Trophoblast cell (in vitro differentiated cells and primary cell): ENCODE data around the gene NAA15.
"Not testable (repeated sequence)": the region's sequence is repeated elsewhere in the genome, so short reads cannot be mapped to it uniquely, and the experiment has no call there.

ENCODE experiments used
- DNase-seq, 2 donors: peaks; one replicate each; pipeline ENCODE4 v3.0.0-alpha.2; 2016
- H2AFZ ChIP-seq: 2 replicates; pipeline ENCODE4 v1.6.1; 2013; ENCODE audit warnings: low read length, moderate library complexity, mild to moderate bottlenecking; ENCODE audit not compliant: insufficient read depth, poor library complexity
- H2AK5ac ChIP-seq: 2 replicates; pipeline ENCODE4 v1.6.1; 2013; ENCODE audit warnings: mild to moderate bottlenecking, low read length
- H2BK120ac ChIP-seq: 2 replicates; pipeline ENCODE4 v1.6.1; 2013; ENCODE audit warnings: low read length, mild to moderate bottlenecking, moderate library complexity; ENCODE audit not compliant: insufficient read depth, poor library complexity
- H2BK12ac ChIP-seq: 2 replicates; pipeline ENCODE4 v1.6.1; 2013; ENCODE audit warnings: mild to moderate bottlenecking, low read length, moderate library complexity
- H2BK5ac ChIP-seq: 2 replicates; pipeline ENCODE4 v1.6.1; 2013; ENCODE audit warnings: low read length, low read depth, moderate library complexity, mild to moderate bottlenecking; ENCODE audit not compliant: poor library complexity
- H3K14ac ChIP-seq: 2 replicates; pipeline ENCODE4 v1.6.1; 2013; ENCODE audit warnings: mild to moderate bottlenecking, low read length
- H3K18ac ChIP-seq: 2 replicates; pipeline ENCODE4 v1.6.1; 2013; ENCODE audit warnings: mild to moderate bottlenecking, low read length
- H3K23ac ChIP-seq: 2 replicates; pipeline ENCODE4 v1.6.1; 2013; ENCODE audit warnings: low read length
- H3K27ac ChIP-seq: 2 replicates; pipeline ENCODE4 v1.5.1; 2013; ENCODE audit warnings: low read depth, mild to moderate bottlenecking, inconsistent platforms, low read length, moderate library complexity
- H3K27me3 ChIP-seq: 2 replicates; pipeline ENCODE4 v1.6.1; 2013; ENCODE audit warnings: inconsistent platforms, mild to moderate bottlenecking, low read length, moderate library complexity; ENCODE audit not compliant: insufficient read depth
- H3K36me3 ChIP-seq, 2 experiments: 1 replicate in 1 of 2; 2 replicates in 1 of 2; pipeline ENCODE4 v1.6.1; 2013; ENCODE audit warnings: low read length in 2 of 2, mild to moderate bottlenecking in 2 of 2, moderate library complexity in 1 of 2; ENCODE audit not compliant: insufficient read depth in 2 of 2, control insufficient read depth in 1 of 2
- H3K4ac ChIP-seq: 2 replicates; pipeline ENCODE4 v1.6.1; 2013; ENCODE audit warnings: low read depth, mild to moderate bottlenecking, low read length, moderate library complexity
- H3K4me1 ChIP-seq, 2 experiments: 1 replicate in 1 of 2; 2 replicates in 1 of 2; pipeline ENCODE4 v1.6.1; 2013; ENCODE audit warnings: low read length in 2 of 2, mild to moderate bottlenecking in 2 of 2, moderate library complexity in 1 of 2; ENCODE audit not compliant: insufficient read depth in 2 of 2, control insufficient read depth in 1 of 2
- H3K4me2 ChIP-seq: 2 replicates; pipeline ENCODE4 v1.6.1; 2013; ENCODE audit warnings: inconsistent platforms, mild to moderate bottlenecking, low read length, moderate library complexity
- H3K4me3 ChIP-seq: 2 replicates; pipeline ENCODE4 v1.5.1; 2013; ENCODE audit warnings: mild to moderate bottlenecking, low read depth, low read length, inconsistent platforms
- H3K79me1 ChIP-seq: one replicate; pipeline ENCODE4 v1.6.1; 2013; ENCODE audit warnings: low read length
- H3K79me2 ChIP-seq: 2 replicates; pipeline ENCODE4 v1.6.1; 2013; ENCODE audit warnings: low read length, mild to moderate bottlenecking; ENCODE audit not compliant: control insufficient read depth, insufficient read depth, poor library complexity
- H3K9ac ChIP-seq: 2 replicates; pipeline ENCODE4 v1.6.1; 2013; ENCODE audit warnings: mild to moderate bottlenecking, low read length
- H3K9me3 ChIP-seq: 2 replicates; pipeline ENCODE4 v1.6.1; 2013; ENCODE audit warnings: low read depth, mild to moderate bottlenecking, control low read depth, inconsistent platforms, low read length; ENCODE audit not compliant: insufficient read depth
- H4K12ac ChIP-seq: 2 replicates; pipeline ENCODE4 v1.6.1; 2013; ENCODE audit warnings: low read depth, mild to moderate bottlenecking, low read length, moderate library complexity
- H4K8ac ChIP-seq: 2 replicates; pipeline ENCODE4 v1.6.1; 2013; ENCODE audit warnings: low read depth, mild to moderate bottlenecking, low read length, moderate library complexity
- H4K91ac ChIP-seq: one replicate; pipeline ENCODE4 v1.6.1; 2013; ENCODE audit warnings: low read depth, mild to moderate bottlenecking, low read length, moderate library complexity
- WGBS: extraction: QIAGEN DNeasy Blood & Tissue Kit; methylation state at CpG from one replicate; pipeline ENCODE4 v1.1.7; 2013; ENCODE audit warnings: missing lambda C conversion rate; ENCODE audit not compliant: insufficient read length, insufficient coverage; ENCODE audit errors: extremely low coverage; 5-methylcytosine and 5-hydroxymethylcytosine counted together

NAA15 gene

GRCh38 chr4:139403462-139403861, 102.2 kb downstream of the NAA15 start:
- Histone ChIP-seq H2AK5ac (no peak overlapping the region), H4K91ac (no peak overlapping the region), H2BK5ac (no peak overlapping the region), H2AFZ (no peak overlapping the region), H3K27me3 (no peaks in the 10 kb centered on the region), H3K79me2 (no peaks in the 10 kb centered on the region), H3K4ac (no peak overlapping the region), H3K14ac (no peak overlapping the region), H2BK12ac (no peak overlapping the region), H2BK120ac (no peak overlapping the region), H3K27ac (no peak overlapping the region), H3K9me3 (no peaks in the 10 kb centered on the region), H4K12ac (no peak overlapping the region), H3K36me3 (peaks cover 0 to 5% of the 10 kb centered on the region in 2 experiments), H3K79me1 (no peaks in the 10 kb centered on the region), H3K4me1 (no peaks in the 10 kb centered on the region), H3K18ac (no peak overlapping the region), H3K23ac (no peak overlapping the region), H3K4me2 (no peak overlapping the region), H3K9ac (no peak overlapping the region), H4K8ac (no peak overlapping the region), H3K4me3 (no peak overlapping the region)
- DNase-seq: peak in 1 of 2 donors; percentile 18
- no CpG with 5 or more reads among the region's 3 CpGs for WGBS

- no peak overlapping the region for H3K4ac ChIP-seq
- H3K23ac ChIP-seq: no peak overlapping the region
- peaks cover 0 to 2% of the 10 kb centered on the region in 2 experiments for H3K36me3 ChIP-seq
- DNase-seq: no peak
- no peaks in the 10 kb centered on the region for H3K9me3 ChIP-seq
- H4K12ac ChIP-seq: no peak overlapping the region
- H2BK120ac ChIP-seq: no peak overlapping the region
- no peak overlapping the region for H4K91ac ChIP-seq
- H3K27ac ChIP-seq: no peak overlapping the region
- no peaks in the 10 kb centered on the region for H3K79me1 ChIP-seq
- H3K79me2 ChIP-seq: no peaks in the 10 kb centered on the region
- H3K4me1 ChIP-seq: no peaks in the 10 kb centered on the region
- H3K27me3 ChIP-seq: no peaks in the 10 kb centered on the region
- no peak overlapping the region for H3K4me2 ChIP-seq
- no peak overlapping the region for H2BK5ac ChIP-seq
- no peak overlapping the region for H3K18ac ChIP-seq
- no peak overlapping the region for H3K14ac ChIP-seq
- no peak overlapping the region for H2AFZ ChIP-seq
- H3K9ac ChIP-seq: no peak overlapping the region
- no peak overlapping the region for H2AK5ac ChIP-seq
- H4K8ac ChIP-seq: no peak overlapping the region
- H3K4me3 ChIP-seq: no peak overlapping the region
- no peak overlapping the region for H2BK12ac ChIP-seq
Observed at GRCh38 chr4:139410312-139410711, 109.0 kb downstream of the NAA15 start.

- not testable (repeated sequence) for H3K14ac ChIP-seq, H2BK5ac ChIP-seq, H3K36me3 ChIP-seq, H3K79me1 ChIP-seq, H4K91ac ChIP-seq, H3K4me2 ChIP-seq, H2AK5ac ChIP-seq, H4K8ac ChIP-seq, H3K4me1 ChIP-seq, H3K9ac ChIP-seq, H2AFZ ChIP-seq, H3K4me3 ChIP-seq, H3K4ac ChIP-seq, H3K23ac ChIP-seq, H4K12ac ChIP-seq, H3K18ac ChIP-seq, H3K9me3 ChIP-seq, H2BK12ac ChIP-seq, H3K79me2 ChIP-seq, H3K27me3 ChIP-seq
- Histone ChIP-seq H2BK120ac (peak overlapping the region; percentile 6), H3K27ac (peak overlapping the region; percentile 65)
- DNase-seq: peak; percentile 74 to 89
- no CpG with 5 or more reads among the region's 8 CpGs for WGBS
Observed at GRCh38 chr4:139414671-139415210, 113.4 kb downstream of the NAA15 start.

GRCh38 chr4:139416073-139416673, 114.9 kb downstream of the NAA15 start:
- no peaks in the 10 kb centered on the region for H3K4me1 ChIP-seq
- H3K4me3 ChIP-seq: no peak overlapping the region
- DNase-seq: peak in 1 of 2 donors; percentile 66
- no peak overlapping the region for H4K91ac ChIP-seq
- no peak overlapping the region for H2BK5ac ChIP-seq
- no peak overlapping the region for H2BK120ac ChIP-seq
- no peak overlapping the region for H2BK12ac ChIP-seq
- H3K9me3 ChIP-seq: no peaks in the 10 kb centered on the region
- H4K12ac ChIP-seq: no peak overlapping the region
- no peak overlapping the region for H3K4me2 ChIP-seq
- no peaks in the 10 kb centered on the region for H3K27me3 ChIP-seq
- H4K8ac ChIP-seq: no peak overlapping the region
- no peak overlapping the region for H3K18ac ChIP-seq
- H3K36me3 ChIP-seq: no peaks in the 10 kb centered on the region
- no peak overlapping the region for H3K14ac ChIP-seq
- no peak overlapping the region for H3K23ac ChIP-seq
- H2AK5ac ChIP-seq: no peak overlapping the region
- no peak overlapping the region for H3K27ac ChIP-seq
- no peak overlapping the region for H3K9ac ChIP-seq
- no peaks in the 10 kb centered on the region for H3K79me1 ChIP-seq
- no peak overlapping the region for H2AFZ ChIP-seq
- H3K4ac ChIP-seq: no peak overlapping the region
- no peaks in the 10 kb centered on the region for H3K79me2 ChIP-seq
- no CpG with 5 or more reads among the region's 2 CpGs for WGBS
